SU-DHL-6 (cell line): ENCODE data around the gene PDE6A.

Experiments
- H2AFZ ChIP-seq: fragments of 200-600 bp; sonication (generic); 2 replicates; pipeline ENCODE4 v1.6.1; 2014; ENCODE audit warnings: low read depth, mild to moderate bottlenecking, moderate library complexity, mixed read lengths, antibody characterized with exemption, low read length; ENCODE audit not compliant: severe bottlenecking
- H3F3A ChIP-seq: fragments of 200-600 bp; shearing (Covaris generic); 2 replicates; pipeline ENCODE4 v1.6.0; 2016; ENCODE audit warnings: antibody characterized with exemption, mild to moderate bottlenecking; ENCODE audit not compliant: insufficient read depth
- H3K27ac ChIP-seq: fragments of 200-600 bp; sonication (generic); 2 replicates; pipeline ENCODE4 v1.5.1; 2016; ENCODE audit warnings: low read depth, mild to moderate bottlenecking, low read length, moderate library complexity, mixed read lengths
- H3K27me3 ChIP-seq: fragments of 200-600 bp; sonication (generic), shearing (Covaris generic); 2 replicates; pipeline ENCODE4 v1.6.0; 2014; ENCODE audit warnings: mild to moderate bottlenecking, low read length
- H3K36me3 ChIP-seq: fragments of 200-600 bp; sonication (generic); 2 replicates; pipeline ENCODE4 v1.6.1; 2014; ENCODE audit warnings: mild to moderate bottlenecking, low read length, mixed read lengths
- H3K4me2 ChIP-seq: fragments of 300-600, 200-600 bp; shearing (Covaris generic), sonication (generic); 2 replicates; pipeline ENCODE4 v1.6.0; 2014; ENCODE audit warnings: low read length, low read depth, mild to moderate bottlenecking; ENCODE audit not compliant: poor library complexity, severe bottlenecking
- H3K4me3 ChIP-seq: fragments of 200-600 bp; sonication (generic); 2 replicates; pipeline ENCODE4 v1.5.1; 2014; ENCODE audit warnings: antibody characterized with exemption, low read length, mild to moderate bottlenecking, mixed read lengths; ENCODE audit not compliant: insufficient read depth, poor library complexity, severe bottlenecking
- H3K79me2 ChIP-seq: fragments of 200-600 bp; sonication (generic); 2 replicates; pipeline ENCODE4 v1.6.1; 2014; ENCODE audit warnings: mild to moderate bottlenecking, low read length, moderate library complexity; ENCODE audit not compliant: insufficient read depth
- H3K9ac ChIP-seq: fragments of 200-600 bp; sonication (generic); 2 replicates; pipeline ENCODE4 v1.7.0; 2014; ENCODE audit warnings: mild to moderate bottlenecking, low read length
- H3K9me2 ChIP-seq: fragments of 200-600 bp; sonication (generic); replicated peaks from 2 replicates; pipeline ENCODE4 v1.6.1; 2014; ENCODE audit warnings: low read length; ENCODE audit not compliant: insufficient read depth
- H3K9me3 ChIP-seq: fragments of 200-600 bp; sonication (generic); 2 replicates; pipeline ENCODE4 v1.6.1; 2014; ENCODE audit warnings: low read length, mixed read lengths; ENCODE audit not compliant: insufficient read depth
- H4K20me1 ChIP-seq: fragments of 200-600 bp; sonication (generic); 2 replicates; pipeline ENCODE4 v1.6.1; 2014; ENCODE audit warnings: low read depth, mild to moderate bottlenecking, antibody characterized with exemption, low read length, moderate library complexity, mixed read lengths
- CTCF ChIP-seq: fragments of 200-600 bp; sonication (generic); IDR thresholded peaks from one replicate; pipeline ENCODE4 v1.5.1; 2017; ENCODE audit warnings: antibody characterized with exemption, mild to moderate bottlenecking, low read length, moderate library complexity; ENCODE audit not compliant: insufficient read depth, poor library complexity, severe bottlenecking
- EZH2phosphoT487 ChIP-seq: fragments of 200-600 bp; sonication (generic), shearing (Covaris generic); conservative IDR thresholded peaks from 2 replicates; pipeline ENCODE4 v1.6.1; 2018; ENCODE audit warnings: mild to moderate bottlenecking, antibody characterized with exemption, low read length, moderate library complexity, mixed read lengths

The PDE6A gene

DNA sequence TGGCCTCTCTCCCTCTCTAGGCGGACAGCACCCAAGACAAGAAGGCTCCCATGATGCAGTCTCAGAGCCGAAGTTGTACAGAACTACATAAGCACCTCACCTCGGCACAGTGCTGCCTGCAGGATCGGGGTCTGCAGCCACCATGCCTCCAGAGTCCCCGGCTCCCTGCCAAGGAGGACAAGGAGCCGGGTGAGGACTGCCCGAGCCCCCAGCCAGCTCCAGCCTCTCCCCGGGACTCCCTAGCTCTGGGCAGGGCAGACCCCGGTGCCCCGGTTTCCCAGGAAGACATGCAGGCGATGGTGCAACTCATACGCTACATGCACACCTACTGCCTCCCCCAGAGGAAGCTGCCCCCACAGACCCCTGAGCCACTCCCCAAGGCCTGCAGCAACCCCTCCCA is 112.0 kb downstream of the PDE6A start:
- no peaks in the 10 kb centered on the region for H3K9me3 ChIP-seq
- H3K27ac ChIP-seq = no peak overlapping the region
- no peaks in the 10 kb centered on the region for H3K9me2 ChIP-seq
- no peaks in the 10 kb centered on the region for H4K20me1 ChIP-seq
- H2AFZ ChIP-seq = no peak overlapping the region
- H3K4me3 ChIP-seq = no peak overlapping the region
- no peak overlapping the region for H3K4me2 ChIP-seq
- TF ChIP-seq EZH2phosphoT487 = no peak
- TF ChIP-seq CTCF = no peak
- H3K36me3 ChIP-seq = no peaks in the 10 kb centered on the region
- no peaks in the 10 kb centered on the region for H3K27me3 ChIP-seq
- no peaks in the 10 kb centered on the region for H3K79me2 ChIP-seq
- H3K9ac ChIP-seq = no peak overlapping the region
- H3F3A ChIP-seq = no peaks in the 10 kb centered on the region

GRCh38 chr5:149831492-149831891 is 113.1 kb downstream of the PDE6A start:
- Histone ChIP-seq H2AFZ (no peak overlapping the region), H3K27ac (no peak overlapping the region), H3F3A (no peaks in the 10 kb centered on the region), H4K20me1 (no peaks in the 10 kb centered on the region), H3K79me2 (no peaks in the 10 kb centered on the region), H3K4me2 (no peak overlapping the region), H3K9me3 (no peaks in the 10 kb centered on the region), H3K9ac (no peak overlapping the region), H3K27me3 (no peaks in the 10 kb centered on the region), H3K9me2 (no peaks in the 10 kb centered on the region), H3K4me3 (no peak overlapping the region), H3K36me3 (no peaks in the 10 kb centered on the region)
- no peak for TF ChIP-seq EZH2phosphoT487
- TF ChIP-seq CTCF = no peak

- TF ChIP-seq CTCF (no peak), EZH2phosphoT487 (no peak)
- Histone ChIP-seq H2AFZ (no peak overlapping the region), H3K27ac (no peak overlapping the region), H3K36me3 (no peaks in the 10 kb centered on the region), H3K9me3 (no peaks in the 10 kb centered on the region), H3K79me2 (no peaks in the 10 kb centered on the region), H3K4me2 (no peak overlapping the region), H3K4me3 (no peak overlapping the region), H4K20me1 (no peaks in the 10 kb centered on the region), H3K27me3 (no peaks in the 10 kb centered on the region), H3K9ac (no peak overlapping the region), H3F3A (no peaks in the 10 kb centered on the region), H3K9me2 (no peaks in the 10 kb centered on the region)
Observed at GRCh38 chr5:149830579-149830978, 114.0 kb downstream of the PDE6A start.
